Activated T-helper 1 cell treated with anti-CD3 and anti-CD28 coated beads, Interleukin-2, amount 50 U/mL, for 16 hours (primary cell): ENCODE results near the gene KIF1A.
"Not testable (repeated sequence)": the region's sequence is repeated elsewhere in the genome, so short reads cannot be mapped to it uniquely, and the experiment has no call there.

Source experiments
- DNase-seq, 2 donors: peaks; one replicate each; pipeline ENCODE4 v3.0.0-alpha.2; 2020; ENCODE audit warnings: low read depth in 1 of 2, low spot score in 1 of 2

The KIF1A gene

GRCh38 chr2:240848900-240849680, 29.1 kb upstream of the KIF1A start:
- DNase-seq, result no peak

DNA sequence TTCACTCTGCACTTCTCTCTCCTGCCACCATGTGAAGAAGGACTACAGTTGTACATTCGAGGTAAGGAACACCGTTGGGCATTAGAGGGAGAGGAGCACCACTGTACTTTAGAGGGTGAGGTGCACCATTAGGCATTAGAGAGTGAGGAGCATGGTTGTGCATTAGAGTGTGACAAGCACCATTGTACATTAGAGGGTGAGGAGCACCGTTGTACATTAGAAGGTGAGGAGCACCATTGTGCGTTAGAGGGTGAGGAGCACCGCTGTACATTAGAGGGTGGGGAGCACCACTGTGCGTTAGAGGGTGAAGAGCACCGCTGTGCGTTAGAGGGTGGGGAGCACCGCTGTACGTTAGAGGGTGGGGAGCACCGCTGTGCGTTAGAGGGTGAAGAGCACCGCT, 27.8 kb upstream of the KIF1A start:
- DNase-seq, result no peak

DNA sequence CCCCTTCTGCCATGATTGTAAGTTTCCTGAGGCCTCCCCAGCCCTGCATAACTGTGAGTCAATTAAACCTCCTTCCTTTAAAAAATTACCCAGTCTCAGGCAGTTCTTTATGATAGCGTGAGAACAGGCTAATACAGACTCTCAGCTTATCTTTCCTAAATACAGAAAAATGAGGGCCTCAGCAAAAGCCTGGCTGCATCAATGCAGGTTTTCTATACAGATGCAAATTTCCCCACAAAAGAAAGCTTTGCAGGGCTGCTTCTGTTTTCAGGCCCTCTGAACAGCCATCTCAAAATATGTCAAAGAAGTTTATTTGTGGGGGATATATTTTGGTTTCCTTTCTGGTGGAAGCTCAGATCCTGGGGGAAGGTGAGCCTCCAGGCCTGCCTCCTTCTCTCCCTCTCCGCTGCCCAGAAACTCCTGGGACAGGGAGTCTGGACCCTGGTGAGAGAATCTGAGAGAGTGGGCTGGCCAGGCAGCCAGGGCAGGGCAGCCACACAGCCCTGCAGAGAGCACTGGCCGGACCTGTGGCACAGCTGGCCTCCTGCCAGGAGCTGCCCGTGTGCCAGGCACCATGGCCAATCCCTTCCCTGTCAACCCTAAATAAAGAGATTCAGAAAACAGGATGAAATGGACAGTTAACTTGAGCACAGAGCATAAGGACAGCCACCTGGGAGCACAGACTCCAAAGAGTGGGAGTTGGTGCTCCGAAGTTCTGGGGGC, 27.0 kb upstream of the KIF1A start:
- DNase-seq, result no peak

- DNase-seq, result not testable (repeated sequence)
Observed at GRCh38 chr2:240846309-240846708, 26.3 kb upstream of the KIF1A start.

DNA sequence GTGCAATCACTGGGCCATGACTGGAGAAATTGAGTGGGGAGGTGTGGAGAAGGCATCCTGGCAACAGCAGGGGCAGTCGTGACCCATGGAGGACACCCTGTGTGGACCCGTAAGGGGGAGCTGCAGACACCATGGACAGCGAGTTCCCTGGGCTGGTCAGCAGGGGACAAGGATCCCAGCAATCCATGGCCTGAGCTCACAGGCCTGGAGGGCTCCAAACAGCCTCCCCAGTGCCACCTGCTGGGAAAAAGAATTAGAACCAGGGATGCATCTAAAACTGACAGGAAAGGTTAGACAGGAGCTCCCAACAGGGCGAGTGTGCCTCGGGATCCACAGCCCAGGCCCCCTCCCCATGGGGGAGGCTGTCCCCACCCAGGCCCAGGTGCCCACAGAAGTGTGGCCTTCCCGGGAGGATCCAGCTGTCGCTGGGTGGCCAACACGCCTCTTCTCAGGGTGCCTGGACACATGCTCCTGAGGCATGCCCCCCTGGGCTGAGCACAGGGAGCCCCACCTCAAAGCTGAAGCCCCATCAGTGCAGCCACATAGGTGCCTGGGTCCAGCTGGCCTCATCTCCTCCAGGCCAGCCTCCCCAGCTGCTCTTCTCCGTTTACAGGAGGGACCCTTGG, 20.5 kb upstream of the KIF1A start:
- DNase-seq, result no peak

- no peak for DNase-seq
Observed at GRCh38 chr2:240839152-240840143, 19.4 kb upstream of the KIF1A start.

DNA sequence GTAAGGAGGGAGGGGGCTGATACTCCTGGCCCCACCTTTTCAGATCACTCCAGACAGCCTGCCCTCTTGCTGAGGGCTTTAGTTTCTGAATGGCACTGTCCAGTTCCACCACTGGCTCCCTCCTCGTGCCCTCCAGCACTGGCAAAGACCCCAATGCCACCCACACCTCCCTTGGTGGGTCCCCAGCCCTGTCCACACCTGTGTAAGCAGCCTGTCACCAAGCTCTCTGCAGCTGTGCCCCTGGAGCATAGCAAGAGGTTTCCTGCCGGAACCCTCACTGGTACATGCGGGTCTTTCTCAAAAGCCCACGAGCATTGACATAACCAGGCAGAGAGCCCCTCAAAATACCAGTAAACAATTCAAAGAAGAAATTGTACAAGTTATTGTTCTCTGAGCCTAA, 17.6 kb upstream of the KIF1A start:
- no peak for DNase-seq

- DNase-seq, result no peak
Observed at GRCh38 chr2:240836781-240837467, 16.9 kb upstream of the KIF1A start.

- no peak for DNase-seq
Observed at GRCh38 chr2:240835528-240835927, 15.5 kb upstream of the KIF1A start.

GRCh38 chr2:240834377-240834975, 14.5 kb upstream of the KIF1A start:
- DNase-seq, result no peak

DNA sequence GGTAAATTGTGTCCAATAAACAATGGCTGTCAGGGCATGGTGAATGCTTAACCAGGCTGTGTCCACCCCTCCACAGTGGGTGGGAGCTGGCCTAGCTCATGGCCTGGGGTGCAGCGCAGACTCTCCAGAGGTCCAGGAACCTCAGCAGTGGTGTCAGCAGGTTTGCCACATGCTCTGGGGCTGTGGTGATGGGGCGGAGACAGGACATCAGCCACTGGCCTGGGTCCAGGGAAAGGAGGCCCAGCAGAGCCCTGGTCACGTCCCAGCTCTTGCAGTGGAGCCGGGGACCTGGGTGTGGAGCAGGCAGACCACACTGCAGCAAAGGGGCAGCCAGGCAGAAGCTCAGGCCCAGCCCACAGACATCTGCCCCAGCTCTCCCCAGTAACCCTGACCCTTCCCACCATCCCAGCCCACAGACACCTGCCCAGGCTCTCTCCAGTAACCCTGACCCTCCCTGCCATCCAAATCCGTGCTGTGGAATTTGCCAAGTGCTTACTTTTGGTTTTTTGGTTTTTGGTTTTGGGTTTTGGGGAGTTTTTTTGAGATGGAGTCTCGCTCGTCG, 13.8 kb upstream of the KIF1A start:
- DNase-seq, result no peak

- no peak for DNase-seq
Observed at GRCh38 chr2:240832921-240833494, 13.0 kb upstream of the KIF1A start.

DNA sequence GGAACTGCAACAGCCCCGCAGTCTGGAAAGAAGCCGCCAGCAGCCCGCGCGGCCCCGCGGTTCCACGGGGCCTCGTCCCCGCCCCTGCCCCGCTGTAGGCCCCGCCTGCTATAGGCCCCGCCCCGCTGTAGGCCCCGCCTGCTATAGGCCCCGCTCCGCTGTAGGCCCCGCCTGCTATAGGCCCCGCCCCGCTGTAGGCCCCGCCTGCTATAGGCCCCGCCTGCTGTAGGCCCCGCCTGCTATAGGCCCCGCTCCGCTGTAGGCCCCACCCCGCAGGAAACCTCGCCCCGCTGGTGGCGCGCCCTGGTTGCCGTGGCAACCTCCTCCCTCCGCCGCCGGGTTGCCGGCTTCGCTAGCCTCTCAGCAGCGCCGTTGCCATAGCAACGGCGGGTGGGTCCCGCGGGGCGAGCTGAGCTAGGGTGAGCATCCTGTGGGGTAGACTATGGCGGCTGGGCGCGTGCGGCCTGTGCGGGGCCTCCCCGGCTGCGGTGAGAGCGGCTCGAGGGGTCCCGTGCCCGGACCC, 12.2 kb upstream of the KIF1A start:
- peak; percentile 94 to 98 for DNase-seq

GRCh38 chr2:240831594-240832204, 11.7 kb upstream of the KIF1A start:
- DNase-seq, result no peak

- no peak for DNase-seq
Observed at GRCh38 chr2:240825476-240825875, 5.5 kb upstream of the KIF1A start.

- DNase-seq, result no peak
Observed at GRCh38 chr2:240823449-240824336, 3.7 kb upstream of the KIF1A start.

- DNase-seq, result no peak
Observed at GRCh38 chr2:240822280-240822847, 2.3 kb upstream of the KIF1A start.
